MM.1S (cell line): ENCODE results near the gene ABCG2.

ENCODE experiments used
- EZH2 ChIP-seq: fragments of 300-600 bp; sonication (generic); optimal IDR thresholded peaks from 2 replicates; pipeline ENCODE3; 2017; ENCODE audit warnings: low read depth, mild to moderate bottlenecking, antibody characterized with exemption, low read length, mixed read lengths
- EZH2phosphoT487 ChIP-seq: fragments of 300-600 bp; sonication (generic); IDR thresholded peaks from 2 replicates; pipeline ENCODE4 v1.6.1; 2018; ENCODE audit warnings: antibody characterized with exemption, low read length
- TF ChIP-seq, protein P1 (sequence below): fragments of 300-600 bp; sonication (generic); IDR thresholded peaks from 2 replicates; pipeline ENCODE4 v1.5.1; 2016; ENCODE audit warnings: antibody characterized with exemption, low read length, mixed read lengths

- no peak for TF ChIP-seq EZH2
- TF ChIP-seq, protein P1, sequence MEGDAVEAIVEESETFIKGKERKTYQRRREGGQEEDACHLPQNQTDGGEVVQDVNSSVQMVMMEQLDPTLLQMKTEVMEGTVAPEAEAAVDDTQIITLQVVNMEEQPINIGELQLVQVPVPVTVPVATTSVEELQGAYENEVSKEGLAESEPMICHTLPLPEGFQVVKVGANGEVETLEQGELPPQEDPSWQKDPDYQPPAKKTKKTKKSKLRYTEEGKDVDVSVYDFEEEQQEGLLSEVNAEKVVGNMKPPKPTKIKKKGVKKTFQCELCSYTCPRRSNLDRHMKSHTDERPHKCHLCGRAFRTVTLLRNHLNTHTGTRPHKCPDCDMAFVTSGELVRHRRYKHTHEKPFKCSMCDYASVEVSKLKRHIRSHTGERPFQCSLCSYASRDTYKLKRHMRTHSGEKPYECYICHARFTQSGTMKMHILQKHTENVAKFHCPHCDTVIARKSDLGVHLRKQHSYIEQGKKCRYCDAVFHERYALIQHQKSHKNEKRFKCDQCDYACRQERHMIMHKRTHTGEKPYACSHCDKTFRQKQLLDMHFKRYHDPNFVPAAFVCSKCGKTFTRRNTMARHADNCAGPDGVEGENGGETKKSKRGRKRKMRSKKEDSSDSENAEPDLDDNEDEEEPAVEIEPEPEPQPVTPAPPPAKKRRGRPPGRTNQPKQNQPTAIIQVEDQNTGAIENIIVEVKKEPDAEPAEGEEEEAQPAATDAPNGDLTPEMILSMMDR = no peak
- no peak for TF ChIP-seq EZH2phosphoT487
Measured at GRCh38 chr4:88138561-88138960, 19.9 kb downstream of the ABCG2 start.
